NCI-H1105 treated with DMSO at 0.1 percent for 48 hours (cell line): ENCODE data around the gene MAP3K8.

ENCODE experiments used
- DNase-seq: peaks from one replicate; lab custom pipeline; 2025; lab: John Stamatoyannopoulos, UW

Gene MAP3K8

GRCh38 chr10:30490289-30491000, 56.5 kb downstream of the MAP3K8 start:
- DNase-seq: no peak

- DNase-seq: no peak
Measured at GRCh38 chr10:30491204-30491915, 57.4 kb downstream of the MAP3K8 start.

GRCh38 chr10:30491916-30492515, 58.0 kb downstream of the MAP3K8 start:
- no peak for DNase-seq

- no peak for DNase-seq
Measured at GRCh38 chr10:30493609-30494530, 59.9 kb downstream of the MAP3K8 start.

- no peak for DNase-seq
Measured at GRCh38 chr10:30494558-30494957, 60.6 kb downstream of the MAP3K8 start.

- no peak for DNase-seq
Measured at GRCh38 chr10:30495687-30496086, 61.7 kb downstream of the MAP3K8 start.

GRCh38 chr10:30499816-30500215, 65.8 kb downstream of the MAP3K8 start:
- DNase-seq: no peak

- DNase-seq: no peak
Measured at GRCh38 chr10:30500534-30500933, 66.5 kb downstream of the MAP3K8 start.

GRCh38 chr10:30500963-30501504, 67.0 kb downstream of the MAP3K8 start:
- no peak for DNase-seq

GRCh38 chr10:30502266-30503060, 68.5 kb downstream of the MAP3K8 start:
- no peak for DNase-seq

- DNase-seq: no peak
Measured at GRCh38 chr10:30503700-30504266, 69.8 kb downstream of the MAP3K8 start.

- no peak for DNase-seq
Measured at GRCh38 chr10:30505543-30506298, 71.7 kb downstream of the MAP3K8 start.

GRCh38 chr10:30509508-30509907, 75.5 kb downstream of the MAP3K8 start:
- DNase-seq: no peak

GRCh38 chr10:30510184-30510931, 76.4 kb downstream of the MAP3K8 start:
- DNase-seq: no peak

- DNase-seq: no peak
Measured at GRCh38 chr10:30510932-30511700, 77.1 kb downstream of the MAP3K8 start.
